Ovary (tissue), 3 donors: Measurements from ENCODE around the gene MMP3.

ENCODE experiments used
- CTCF ChIP-seq, 3 donors: fragments of 450-650 bp in 2 of 3; fragments of 200-600 bp in 1 of 3; IDR thresholded peaks; one replicate each; pipeline versions ENCODE4 v1.5.1 to v1.8.0; 2016 to 2022; ENCODE audit warnings: antibody characterized with exemption in 3 of 3, mild to moderate bottlenecking in 1 of 3
- POLR2A ChIP-seq: fragments of 450-650 bp; IDR thresholded peaks from one replicate; pipeline ENCODE4 v1.6.1; 2017; ENCODE audit warnings: antibody characterized with exemption, mild to moderate bottlenecking, moderate library complexity
- donor health status: DM: no; HTN: no; CAD: no.

- no peak for TF ChIP-seq POLR2A
- TF ChIP-seq CTCF (IDR thresholded peaks at IDR 0.05) = no peak
Observed at GRCh38 chr11:102891736-102892135, 48.3 kb upstream of the MMP3 start.
